H1 (cell line): Measurements from ENCODE around the gene ATXN7. TPM values are rescaled to one million over a fixed set of nuclear protein-coding genes. Genes with fewer than 3 reads are reported as not detected.

ENCODE experiments used
- CTCF ChIA-PET: fragments of 300-600 bp; sonication (Branson Sonifier 250); formaldehyde crosslinking; loops from one replicate; lab custom pipeline; 2021; ENCODE audit not compliant: partially characterized antibody; lab: Charles Lee
- POLR2A ChIA-PET: fragments of 300-600 bp; sonication (Branson Sonifier 250); formaldehyde crosslinking; loops from one replicate; lab custom pipeline; 2021; ENCODE audit warnings: inconsistent platforms; ENCODE audit not compliant: partially characterized antibody; lab: Charles Lee
- DNase-seq, 2 experiments: peaks; one replicate each; pipeline versions ENCODE4 v3.0.0 to v3.0.0-alpha.2; 2010 to 2022; ENCODE audit warnings: low spot score in 2 of 2, low read depth in 1 of 2, mixed read lengths in 1 of 2
- FAIRE-seq: peaks from 2 replicates; lab custom pipeline; 2011; peaks lifted over from hg19 to GRCh38; lab: Jason Lieb, UNC
- H2AFZ ChIP-seq: 2 replicates; pipeline ENCODE4 v1.8.1; 2012; ENCODE audit warnings: low read length, inconsistent platforms
- H2AK5ac ChIP-seq: 2 replicates; pipeline ENCODE4 v1.6.1; 2013; ENCODE audit warnings: low read depth, low read length
- H2BK120ac ChIP-seq: replicated peaks from 2 replicates; pipeline ENCODE3; 2013; ENCODE audit warnings: low read depth, low read length, inconsistent platforms
- H2BK12ac ChIP-seq: 2 replicates; pipeline ENCODE4 v1.6.1; 2013; ENCODE audit warnings: low read depth, low read length
- H2BK15ac ChIP-seq: 2 replicates; pipeline ENCODE4 v1.6.1; 2013; ENCODE audit warnings: low read length
- H2BK20ac ChIP-seq: 2 replicates; pipeline ENCODE4 v1.6.1; 2013; ENCODE audit warnings: low read length
- H2BK5ac ChIP-seq: 2 replicates; pipeline ENCODE4 v1.6.1; 2013; ENCODE audit warnings: low read depth, low read length
- H3K14ac ChIP-seq: 2 replicates; pipeline ENCODE4 v1.6.1; 2013; ENCODE audit warnings: inconsistent platforms; ENCODE audit not compliant: insufficient read length
- H3K18ac ChIP-seq: 2 replicates; pipeline ENCODE4 v1.6.1; 2013; ENCODE audit warnings: low read length; ENCODE audit errors: extremely low read depth
- H3K23ac ChIP-seq: 2 replicates; pipeline ENCODE4 v1.6.1; 2013; ENCODE audit warnings: inconsistent platforms; ENCODE audit not compliant: insufficient read length
- H3K23me2 ChIP-seq: 2 replicates; pipeline ENCODE4 v1.6.1; 2013; ENCODE audit warnings: low read depth, low read length
- H3K27ac ChIP-seq: 2 replicates; pipeline ENCODE4 v1.6.1; 2011; ENCODE audit warnings: low read depth, low read length, inconsistent platforms
- H3K27me3 ChIP-seq, 4 experiments: replicated peaks in 1 of 4; 1 replicate in 1 of 4; 2 replicates in 3 of 4; pipeline versions ENCODE4 v1.6.1 to v1.8.1; 2011 to 2013; ENCODE audit warnings: low read length in 3 of 4, mild to moderate bottlenecking in 3 of 4, inconsistent platforms in 2 of 4, mixed read lengths in 2 of 4, moderate library complexity in 1 of 4; ENCODE audit not compliant: control insufficient read depth in 3 of 4, insufficient read depth in 3 of 4; ENCODE audit errors: extremely low read depth in 1 of 4
- H3K36me3 ChIP-seq, 4 experiments: 2 replicates each; pipeline versions ENCODE4 v1.6.1 to v1.8.1; 2011 to 2013; ENCODE audit warnings: mild to moderate bottlenecking in 4 of 4, low read length in 3 of 4, moderate library complexity in 2 of 4, control low read depth in 1 of 4, inconsistent platforms in 1 of 4; ENCODE audit not compliant: insufficient read depth in 4 of 4, control insufficient read depth in 2 of 4
- H3K4ac ChIP-seq: replicated peaks from 2 replicates; pipeline ENCODE3; 2013; ENCODE audit warnings: low read length, low read depth, mixed read lengths, inconsistent platforms; ENCODE audit not compliant: insufficient read length
- H3K4me1 ChIP-seq, 4 experiments: replicated peaks in 1 of 4; 1 replicate in 1 of 4; 2 replicates in 3 of 4; pipeline versions ENCODE4 v1.6.1 to v1.8.1; 2011 to 2013; ENCODE audit warnings: low read length in 3 of 4, inconsistent platforms in 2 of 4, mixed read lengths in 1 of 4; ENCODE audit not compliant: insufficient read depth in 4 of 4, control insufficient read depth in 3 of 4
- H3K4me2 ChIP-seq, 2 experiments: 2 replicates each; pipeline versions ENCODE4 v1.6.1 to v1.8.1; 2011 to 2013; ENCODE audit warnings: low read depth in 2 of 2, low read length in 2 of 2, control low read depth in 1 of 2, inconsistent platforms in 1 of 2, mild to moderate bottlenecking in 1 of 2; ENCODE audit not compliant: insufficient read depth in 1 of 2
- H3K4me3 ChIP-seq, 4 experiments: fragments of 200-600, 300-600 bp in 1 of 4; sonication (generic), shearing (Covaris generic), sonication (Bioruptor Twin) in 1 of 4; 2 replicates each; pipeline versions ENCODE4 v1.5.1 to v1.8.1; 2011 to 2016; ENCODE audit warnings: low read length in 4 of 4, low read depth in 3 of 4, control low read depth in 2 of 4, inconsistent platforms in 2 of 4, mild to moderate bottlenecking in 2 of 4, mixed read lengths in 1 of 4, moderate library complexity in 1 of 4; ENCODE audit not compliant: insufficient read depth in 2 of 4; ENCODE audit errors: extremely low read depth in 1 of 4
- H3K56ac ChIP-seq: replicated peaks from 2 replicates; pipeline ENCODE3; 2013; ENCODE audit warnings: low read depth, mild to moderate bottlenecking, mixed read lengths, low read length, inconsistent platforms; ENCODE audit not compliant: insufficient read length
- H3K79me1 ChIP-seq: 2 replicates; pipeline ENCODE4 v1.6.1; 2013; ENCODE audit warnings: low read depth, low read length, control low read depth
- H3K79me2 ChIP-seq, 2 experiments: 2 replicates each; pipeline versions ENCODE4 v1.6.1 to v1.8.1; 2012 to 2013; ENCODE audit warnings: low read length in 2 of 2, mild to moderate bottlenecking in 2 of 2, inconsistent platforms in 1 of 2; ENCODE audit not compliant: insufficient read depth in 2 of 2, control insufficient read depth in 1 of 2
- H3K9ac ChIP-seq, 4 experiments: replicated peaks in 1 of 4; 1 replicate in 1 of 4; 2 replicates in 3 of 4; pipeline versions ENCODE4 v1.6.1 to v1.8.1; 2011 to 2013; ENCODE audit warnings: low read depth in 3 of 4, low read length in 3 of 4, control low read depth in 2 of 4, mild to moderate bottlenecking in 2 of 4, moderate library complexity in 2 of 4, inconsistent platforms in 1 of 4; ENCODE audit errors: extremely low read depth in 1 of 4
- H3K9me3 ChIP-seq, 2 experiments: 2 replicates each; pipeline versions ENCODE4 v1.6.1 to v1.8.1; 2012 to 2013; ENCODE audit warnings: mild to moderate bottlenecking in 2 of 2, moderate library complexity in 2 of 2, control low read depth in 1 of 2, inconsistent platforms in 1 of 2, low read depth in 1 of 2, low read length in 1 of 2, mixed read lengths in 1 of 2; ENCODE audit not compliant: insufficient read depth in 2 of 2
- H4K20me1 ChIP-seq, 2 experiments: replicated peaks in 1 of 2; 2 replicates each; pipeline versions ENCODE3 to v1.8.1; 2011 to 2013; ENCODE audit warnings: inconsistent platforms in 2 of 2, low read length in 2 of 2, mild to moderate bottlenecking in 1 of 2; ENCODE audit not compliant: insufficient read depth in 2 of 2, control insufficient read depth in 1 of 2
- H4K5ac ChIP-seq: 2 replicates; pipeline ENCODE4 v1.6.1; 2013; ENCODE audit warnings: low read length, low read depth, mixed read lengths, inconsistent platforms; ENCODE audit not compliant: insufficient read length
- H4K8ac ChIP-seq: 2 replicates; pipeline ENCODE4 v1.8.0; 2013; ENCODE audit warnings: mild to moderate bottlenecking, moderate library complexity, low read length, inconsistent platforms; ENCODE audit not compliant: insufficient read depth; ENCODE audit errors: extremely low read depth
- H4K91ac ChIP-seq: replicated peaks from 2 replicates; pipeline ENCODE3; 2013; ENCODE audit warnings: low read length, mixed read lengths, inconsistent platforms; ENCODE audit not compliant: insufficient read length
- CEBPB ChIP-seq: IDR thresholded peaks from 2 replicates; pipeline ENCODE4 v1.6.1; 2012; ENCODE audit warnings: low read depth, low read length
- CHD2 ChIP-seq: IDR thresholded peaks from 2 replicates; pipeline ENCODE4 v1.6.1; 2012; ENCODE audit warnings: low read length, improper control_type of control experiment
- CTBP2 ChIP-seq: IDR thresholded peaks from 2 replicates; pipeline ENCODE4 v1.7.0; 2011; ENCODE audit warnings: borderline replicate concordance, mild to moderate bottlenecking, moderate library complexity, mixed read lengths, low read length; ENCODE audit not compliant: insufficient read depth, insufficient read length
- EZH2 ChIP-seq: fragments of 200-600 bp; sonication (generic); IDR thresholded peaks from 2 replicates; pipeline ENCODE4 v1.7.1; 2012; ENCODE audit warnings: low read depth, mild to moderate bottlenecking, moderate library complexity, low read length, inconsistent platforms; ENCODE audit not compliant: severe bottlenecking
- GABPA ChIP-seq: IDR thresholded peaks from 2 replicates; pipeline ENCODE4 v1.6.1; 2011; ENCODE audit warnings: mild to moderate bottlenecking, low read length, moderate library complexity, borderline replicate concordance; ENCODE audit not compliant: insufficient read depth
- JUN ChIP-seq: IDR thresholded peaks from 2 replicates; pipeline ENCODE4 v1.6.1; 2011; ENCODE audit warnings: low read depth, mild to moderate bottlenecking, improper control_type of control experiment, low read length
- KDM5A ChIP-seq: fragments of 200-600 bp; IDR thresholded peaks from 2 replicates; pipeline ENCODE4 v1.7.1; 2012; ENCODE audit warnings: mild to moderate bottlenecking, low read length, inconsistent platforms, mixed read lengths
- NANOG ChIP-seq: IDR thresholded peaks from 2 replicates; pipeline ENCODE4 v1.6.1; 2011; ENCODE audit warnings: low read length, low read depth, mild to moderate bottlenecking, inconsistent platforms; ENCODE audit not compliant: insufficient read depth, poor library complexity, severe bottlenecking
- NRF1 ChIP-seq: IDR thresholded peaks from 2 replicates; pipeline ENCODE4 v1.6.1; 2011; ENCODE audit warnings: mild to moderate bottlenecking, low read depth, low read length, improper control_type of control experiment
- POLR2A ChIP-seq, 2 experiments: IDR thresholded peaks; 1 replicate in 1 of 2; 2 replicates in 1 of 2; pipeline ENCODE4 v1.6.1; 2011; ENCODE audit warnings: low read depth in 2 of 2, low read length in 2 of 2, mild to moderate bottlenecking in 2 of 2; ENCODE audit errors: control extremely low read depth in 1 of 2
- POLR2AphosphoS5 ChIP-seq: IDR thresholded peaks from 2 replicates; pipeline ENCODE4 v1.6.1; 2011; ENCODE audit warnings: low read depth, low read length
- POU5F1 ChIP-seq: IDR thresholded peaks from 2 replicates; pipeline ENCODE4 v1.6.1; 2011; ENCODE audit warnings: low read depth, mild to moderate bottlenecking, low read length, moderate library complexity
- TCF12 ChIP-seq: IDR thresholded peaks from 2 replicates; pipeline ENCODE4 v1.6.1; 2011; ENCODE audit warnings: low read depth, mild to moderate bottlenecking, low read length
- YY1 ChIP-seq: IDR thresholded peaks from 2 replicates; pipeline ENCODE4 v1.6.1; 2011; ENCODE audit warnings: low read depth, mild to moderate bottlenecking, low read length
- WGBS, 2 experiments: shearing (Covaris generic) in 1 of 2; methylation state at CpG; one replicate each; pipeline versions ENCODE4 v1.1.6 to v1.1.7; 2013 to 2015; ENCODE audit warnings: low lambda C conversion rate in 2 of 2, mixed read lengths in 2 of 2, inconsistent platforms in 1 of 2, low coverage in 1 of 2, missing lambda C conversion rate in 1 of 2; ENCODE audit not compliant: insufficient replicate concordance in 2 of 2, insufficient coverage in 1 of 2, insufficient read length in 1 of 2; ENCODE audit errors: extremely low coverage in 1 of 2, missing lambda C conversion rate in 1 of 2; 5-methylcytosine and 5-hydroxymethylcytosine counted together
- polyA plus RNA-seq, 7 experiments: library from polyadenylated mRNA; depleted of rRNA in 3 of 7; stranded (reverse) in 5 of 7; unstranded in 2 of 7; fragments of >200 nt in 5 of 7; fragments of 200-250 nt in 2 of 7; gene quantifications; 1 replicate in 5 of 7; 2 replicates in 1 of 7; 4 replicates in 1 of 7; pipeline versions ENCODE4 v1.2.1 to v1.2.3, GENCODE V29; 2011 to 2013; ENCODE audit warnings: missing spikeins in 2 of 7, mixed read lengths in 2 of 7
- total RNA-seq: library from RNA; stranded (reverse); fragmentation: NEBNext Ultra II Directional; extraction: Animal tissue kit (Norgen Biotek cat#: 25700); gene quantifications from 2 replicates; pipeline ENCODE4 v1.2.1, GENCODE V29; 2021

Gene ATXN7
- total and polyA plus RNA-seq, 2 of the 8 experiments (the other 6 are each of a cell fraction or from before 2014, with no cell fraction given): 15.5 to 16.8 TPM

GRCh38 chr3:63855333-63855940 is 8.2 kb upstream of the ATXN7 start:
- Histone ChIP-seq H3K23me2 (no peaks in the 10 kb centered on the region; the same call in 1 of the 2 replicates), H3K18ac (no peak overlapping the region), H2AFZ (no peak overlapping the region), H4K8ac (no peak overlapping the region), H4K91ac (no peak overlapping the region), H2BK12ac (no peak overlapping the region), H3K4me2 (peak overlapping the region in 1 of 2 experiments; percentile 31; a peak in 1 of 4 replicates), H3K14ac (no peak overlapping the region), H3K9ac (no peak overlapping the region), H3K27me3 (no peaks in the 10 kb centered on the region), H2BK20ac (no peak overlapping the region), H2BK5ac (no peak overlapping the region), H3K36me3 (no peaks in the 10 kb centered on the region), H3K79me1 (peaks cover 3% of the 10 kb centered on the region; the same call in 1 of the 2 replicates), H3K27ac (no peak overlapping the region), H4K5ac (no peak overlapping the region), H3K4ac (no peak overlapping the region), H3K79me2 (peaks cover 0 to 53% of the 10 kb centered on the region in 2 experiments; a peak in 2 of 4 replicates), H3K4me3 (peak overlapping the region in 1 of 4 experiments; percentile 22; a peak in 1 of 8 replicates), H3K23ac (no peak overlapping the region), H4K20me1 (no peaks in the 10 kb centered on the region), H2AK5ac (no peak overlapping the region), H2BK15ac (no peak overlapping the region), H3K9me3 (no peaks in the 10 kb centered on the region), H3K56ac (no peak overlapping the region), H3K4me1 (peaks cover 0 to 11% (median 4%) of the 10 kb centered on the region in 4 experiments; a peak in 4 of 7 replicates), H2BK120ac (no peak overlapping the region)
- TF ChIP-seq POLR2AphosphoS5 (no peak), POLR2A (IDR thresholded peaks at IDR 0.05; ENCODE audit: control extremely low read depth in 1 of 2, low read depth in 2 of 2, low read length in 2 of 2) (no peak), EZH2 (no peak), POU5F1 (no peak), GABPA (no peak), KDM5A (no peak), TCF12 (no peak), CTBP2 (no peak), NANOG (peak; percentile 43), JUN (no peak), CEBPB (peak; percentile 44; the same call in 1 of the 2 replicates), NRF1 (no peak), YY1 (no peak), CHD2 (no peak)
- ChIA-PET CTCF (no interaction called here), POLR2A (interaction anchor here (0.9 kb wide), 1 partner anchor 85 kb away, joined by 3 read pairs; no protein-coding TSS in a partner anchor)
- FAIRE-seq: peak; percentile 98
- WGBS, 2 experiments: 10% methylated on average over 1 of the region's 1 CpG; no CpG with 5 or more reads in 1 of the 2 experiments
- DNase-seq: peak in 1 of 2 experiments; percentile 21
